ENCODE data around the gene PADI3.

DNA sequence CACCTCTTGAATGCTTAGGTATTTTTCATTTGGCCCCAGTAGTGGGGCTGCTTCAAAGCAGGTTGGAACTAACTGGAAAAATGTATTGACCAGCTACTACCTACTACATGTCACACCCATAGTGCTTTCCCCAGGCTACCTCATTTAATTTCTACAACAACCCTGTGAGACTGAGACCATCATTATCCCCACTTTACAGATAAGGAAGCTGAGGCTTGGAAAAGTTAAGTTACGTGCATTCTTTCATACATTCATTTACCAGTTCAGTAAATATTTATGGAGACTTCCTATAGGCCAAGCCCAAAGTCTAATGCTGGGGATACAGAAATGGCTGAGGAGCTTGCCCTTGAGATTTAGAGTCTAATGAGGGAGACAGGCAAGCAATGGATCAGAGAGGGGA is 14.5 kb upstream of the PADI3 start:
- TF ChIP-seq, protein P1, sequence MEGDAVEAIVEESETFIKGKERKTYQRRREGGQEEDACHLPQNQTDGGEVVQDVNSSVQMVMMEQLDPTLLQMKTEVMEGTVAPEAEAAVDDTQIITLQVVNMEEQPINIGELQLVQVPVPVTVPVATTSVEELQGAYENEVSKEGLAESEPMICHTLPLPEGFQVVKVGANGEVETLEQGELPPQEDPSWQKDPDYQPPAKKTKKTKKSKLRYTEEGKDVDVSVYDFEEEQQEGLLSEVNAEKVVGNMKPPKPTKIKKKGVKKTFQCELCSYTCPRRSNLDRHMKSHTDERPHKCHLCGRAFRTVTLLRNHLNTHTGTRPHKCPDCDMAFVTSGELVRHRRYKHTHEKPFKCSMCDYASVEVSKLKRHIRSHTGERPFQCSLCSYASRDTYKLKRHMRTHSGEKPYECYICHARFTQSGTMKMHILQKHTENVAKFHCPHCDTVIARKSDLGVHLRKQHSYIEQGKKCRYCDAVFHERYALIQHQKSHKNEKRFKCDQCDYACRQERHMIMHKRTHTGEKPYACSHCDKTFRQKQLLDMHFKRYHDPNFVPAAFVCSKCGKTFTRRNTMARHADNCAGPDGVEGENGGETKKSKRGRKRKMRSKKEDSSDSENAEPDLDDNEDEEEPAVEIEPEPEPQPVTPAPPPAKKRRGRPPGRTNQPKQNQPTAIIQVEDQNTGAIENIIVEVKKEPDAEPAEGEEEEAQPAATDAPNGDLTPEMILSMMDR (conservative IDR thresholded peaks at IDR 0.05; ENCODE audit: low read depth in 2 of 2): no peak
- no peak for TF ChIP-seq JUNB (IDR thresholded peaks at IDR 0.05; ENCODE audit: unreplicated experiment)
- TF ChIP-seq CREB1 (CRISPR knock-in tag; IDR thresholded peaks at IDR 0.05; ENCODE audit: low read depth): no peak
- no peak for TF ChIP-seq POLR2AphosphoS5 (IDR thresholded peaks at IDR 0.05; ENCODE audit: low read depth)
- TF ChIP-seq, protein P2, sequence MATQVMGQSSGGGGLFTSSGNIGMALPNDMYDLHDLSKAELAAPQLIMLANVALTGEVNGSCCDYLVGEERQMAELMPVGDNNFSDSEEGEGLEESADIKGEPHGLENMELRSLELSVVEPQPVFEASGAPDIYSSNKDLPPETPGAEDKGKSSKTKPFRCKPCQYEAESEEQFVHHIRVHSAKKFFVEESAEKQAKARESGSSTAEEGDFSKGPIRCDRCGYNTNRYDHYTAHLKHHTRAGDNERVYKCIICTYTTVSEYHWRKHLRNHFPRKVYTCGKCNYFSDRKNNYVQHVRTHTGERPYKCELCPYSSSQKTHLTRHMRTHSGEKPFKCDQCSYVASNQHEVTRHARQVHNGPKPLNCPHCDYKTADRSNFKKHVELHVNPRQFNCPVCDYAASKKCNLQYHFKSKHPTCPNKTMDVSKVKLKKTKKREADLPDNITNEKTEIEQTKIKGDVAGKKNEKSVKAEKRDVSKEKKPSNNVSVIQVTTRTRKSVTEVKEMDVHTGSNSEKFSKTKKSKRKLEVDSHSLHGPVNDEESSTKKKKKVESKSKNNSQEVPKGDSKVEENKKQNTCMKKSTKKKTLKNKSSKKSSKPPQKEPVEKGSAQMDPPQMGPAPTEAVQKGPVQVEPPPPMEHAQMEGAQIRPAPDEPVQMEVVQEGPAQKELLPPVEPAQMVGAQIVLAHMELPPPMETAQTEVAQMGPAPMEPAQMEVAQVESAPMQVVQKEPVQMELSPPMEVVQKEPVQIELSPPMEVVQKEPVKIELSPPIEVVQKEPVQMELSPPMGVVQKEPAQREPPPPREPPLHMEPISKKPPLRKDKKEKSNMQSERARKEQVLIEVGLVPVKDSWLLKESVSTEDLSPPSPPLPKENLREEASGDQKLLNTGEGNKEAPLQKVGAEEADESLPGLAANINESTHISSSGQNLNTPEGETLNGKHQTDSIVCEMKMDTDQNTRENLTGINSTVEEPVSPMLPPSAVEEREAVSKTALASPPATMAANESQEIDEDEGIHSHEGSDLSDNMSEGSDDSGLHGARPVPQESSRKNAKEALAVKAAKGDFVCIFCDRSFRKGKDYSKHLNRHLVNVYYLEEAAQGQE (IDR thresholded peaks at IDR 0.05; ENCODE audit: unreplicated experiment): no peak
- TF ChIP-seq EZH2 (IDR thresholded peaks at IDR 0.05; ENCODE audit: low read depth, unreplicated experiment): no peak
- no peak for TF ChIP-seq EZH2phosphoT487 (IDR thresholded peaks at IDR 0.05; ENCODE audit: unreplicated experiment)
- no peak for TF ChIP-seq ZNF331 (CRISPR knock-in tag; IDR thresholded peaks at IDR 0.05; ENCODE audit: low read depth)
- no peak for TF ChIP-seq STAT1 (IDR thresholded peaks at IDR 0.05; ENCODE audit: unreplicated experiment)
- TF ChIP-seq, protein P3, sequence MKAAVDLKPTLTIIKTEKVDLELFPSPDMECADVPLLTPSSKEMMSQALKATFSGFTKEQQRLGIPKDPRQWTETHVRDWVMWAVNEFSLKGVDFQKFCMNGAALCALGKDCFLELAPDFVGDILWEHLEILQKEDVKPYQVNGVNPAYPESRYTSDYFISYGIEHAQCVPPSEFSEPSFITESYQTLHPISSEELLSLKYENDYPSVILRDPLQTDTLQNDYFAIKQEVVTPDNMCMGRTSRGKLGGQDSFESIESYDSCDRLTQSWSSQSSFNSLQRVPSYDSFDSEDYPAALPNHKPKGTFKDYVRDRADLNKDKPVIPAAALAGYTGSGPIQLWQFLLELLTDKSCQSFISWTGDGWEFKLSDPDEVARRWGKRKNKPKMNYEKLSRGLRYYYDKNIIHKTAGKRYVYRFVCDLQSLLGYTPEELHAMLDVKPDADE (IDR thresholded peaks at IDR 0.05): no peak

Data from GM23338 (cell line).